PC-3 (cell line): ENCODE results near the gene TRIM71. TPM values are rescaled to one million over a fixed set of nuclear protein-coding genes. Genes with fewer than 3 reads are reported as not detected.

Experiments used
- ATAC-seq: fragments of 200-7000 bp; cut with Tn5 transposase; 2 replicates; pipeline ENCODE4 v1.9.1; 2020; ENCODE audit warnings: mild to moderate bottlenecking, moderate library complexity
- BruUV-seq: library from RNA; stranded (reverse); fragments of 400-500 nt; replicated peaks from 2 replicates; lab custom pipeline; 2021; lab: Mats Ljungman, UMichigan
- CTCF ChIA-PET: fragments of 300-600 bp; sonication (Branson Sonifier 250); formaldehyde crosslinking; loops from one replicate; lab custom pipeline; 2022; ENCODE audit warnings: antibody characterized with exemption; lab: Charles Lee
- POLR2A ChIA-PET: fragments of 300-600 bp; sonication (Branson Sonifier 250); formaldehyde crosslinking; loops from one replicate; lab custom pipeline; 2022; ENCODE audit warnings: antibody characterized with exemption; ENCODE audit not compliant: unreplicated experiment; lab: Charles Lee
- DNase-seq: peaks from one replicate; pipeline ENCODE4 v3.0.0-alpha.2; 2015
- H2AFZ ChIP-seq: fragments of 300-600 bp; sonication (generic); 2 replicates; pipeline ENCODE4 v1.6.0; 2016; ENCODE audit warnings: antibody characterized with exemption, low read length
- H3F3A ChIP-seq: fragments of 300-600 bp; sonication (generic); one replicate; pipeline ENCODE4 v1.6.0; 2017; ENCODE audit warnings: antibody characterized with exemption, low read length, control low read depth, mild to moderate bottlenecking; ENCODE audit not compliant: unreplicated experiment
- H3K27ac ChIP-seq: fragments of 300-600 bp; sonication (generic); 2 replicates; pipeline ENCODE4 v1.5.1; 2016; ENCODE audit warnings: mild to moderate bottlenecking, low read length
- H3K27me3 ChIP-seq: fragments of 300-600 bp; sonication (generic); 2 replicates; pipeline ENCODE4 v1.6.1; 2016; ENCODE audit warnings: low read length, mixed read lengths
- H3K36me3 ChIP-seq: fragments of 300-600 bp; sonication (generic); 2 replicates; pipeline ENCODE4 v1.6.1; 2016; ENCODE audit warnings: low read depth, mixed run types, low read length, mixed read lengths
- H3K4me1 ChIP-seq: fragments of 300-600 bp; sonication (generic); 2 replicates; pipeline ENCODE4 v1.5.1; 2016; ENCODE audit warnings: low read length; ENCODE audit not compliant: insufficient read depth
- H3K4me2 ChIP-seq: fragments of 300-600 bp; sonication (generic); 2 replicates; pipeline ENCODE4 v1.6.0; 2016; ENCODE audit warnings: low read length
- H3K4me3 ChIP-seq: fragments of 300-600 bp; sonication (generic); 2 replicates; pipeline ENCODE4 v1.5.1; 2016; ENCODE audit warnings: mild to moderate bottlenecking, low read length, mixed read lengths
- H3K79me2 ChIP-seq: fragments of 300-600 bp; sonication (generic); 2 replicates; pipeline ENCODE4 v1.6.1; 2017; ENCODE audit warnings: low read length, mixed read lengths
- H3K9ac ChIP-seq: fragments of 300-600 bp; sonication (generic); 2 replicates; pipeline ENCODE4 v1.6.0; 2016; ENCODE audit warnings: mild to moderate bottlenecking, low read length
- H3K9me2 ChIP-seq: fragments of 300-600 bp; sonication (generic); replicated peaks from 2 replicates; pipeline ENCODE4 v1.6.1; 2016; ENCODE audit warnings: mixed run types, low read length, mixed read lengths
- H3K9me3 ChIP-seq: fragments of 300-600 bp; sonication (generic); 2 replicates; pipeline ENCODE4 v1.6.1; 2016; ENCODE audit warnings: low read length, mixed read lengths
- H4K20me1 ChIP-seq: fragments of 300-600 bp; sonication (generic); 2 replicates; pipeline ENCODE4 v1.6.1; 2016; ENCODE audit warnings: low read length, mixed read lengths
- CTCF ChIP-seq: fragments of 300-600 bp; sonication (generic); conservative IDR thresholded peaks from 2 replicates; pipeline ENCODE4 v1.5.1; 2017; ENCODE audit warnings: antibody characterized with exemption, low read depth, mild to moderate bottlenecking, low read length
- EZH2 ChIP-seq: fragments of 300-600 bp; sonication (generic); IDR thresholded peaks from one replicate; pipeline ENCODE4 v1.6.1; 2017; ENCODE audit warnings: antibody characterized with exemption, mild to moderate bottlenecking, low read length; ENCODE audit not compliant: unreplicated experiment
- EZH2phosphoT487 ChIP-seq: fragments of 300-600 bp; sonication (generic); IDR thresholded peaks from 2 replicates; pipeline ENCODE4 v1.6.1; 2018; ENCODE audit warnings: mild to moderate bottlenecking, antibody characterized with exemption, low read length, borderline replicate concordance
- intact Hi-C: fragments of 100-400 bp; cut with micrococcal nuclease; formaldehyde crosslinking; loops from 2 replicates; pipeline ENCODE4 v1.9.0; 2023
- total RNA-seq: library from RNA; depleted of rRNA; stranded (reverse); fragments of >200 nt; gene quantifications from 2 replicates; pipeline ENCODE4 v1.2.3, GENCODE V29; 2014

Gene TRIM71
- total RNA-seq, 1 experiment from 2014 or later, result 0.11 TPM

GRCh38 chr3:32899265-32899664 lies 81.5 kb downstream of the TRIM71 start:
- ChIA-PET POLR2A (no interaction called here), CTCF (no interaction called here)
- intact Hi-C loops, result no loop called here
- no peaks in the 10 kb centered on the region for H3K9me2 ChIP-seq
- ATAC-seq, result no peak
- H3K27ac ChIP-seq, result no peak overlapping the region
- H2AFZ ChIP-seq, result no peak overlapping the region
- TF ChIP-seq EZH2 (no peak), CTCF (no peak), EZH2phosphoT487 (no peak)
- no peak for DNase-seq
- no TSS peak for BruUV-seq
- no peaks in the 10 kb centered on the region for H3K36me3 ChIP-seq
- H4K20me1 ChIP-seq, result no peaks in the 10 kb centered on the region
- H3K27me3 ChIP-seq, result no peaks in the 10 kb centered on the region
- no peak overlapping the region for H3K4me3 ChIP-seq
- H3F3A ChIP-seq, result no peaks in the 10 kb centered on the region
- H3K9ac ChIP-seq, result no peak overlapping the region
- H3K4me1 ChIP-seq, result peaks cover 9% of the 10 kb centered on the region; the same call in 1 of the 2 replicates
- H3K9me3 ChIP-seq, result no peaks in the 10 kb centered on the region
- no peaks in the 10 kb centered on the region for H3K79me2 ChIP-seq
- H3K4me2 ChIP-seq, result no peak overlapping the region

- Histone ChIP-seq H3K4me2 (no peak overlapping the region), H3K27ac (no peak overlapping the region), H3K4me1 (peaks cover 9% of the 10 kb centered on the region; the same call in 1 of the 2 replicates), H3K9me2 (no peaks in the 10 kb centered on the region), H4K20me1 (no peaks in the 10 kb centered on the region), H3K36me3 (no peaks in the 10 kb centered on the region), H3K79me2 (no peaks in the 10 kb centered on the region), H3F3A (no peaks in the 10 kb centered on the region), H3K4me3 (no peak overlapping the region), H3K27me3 (no peaks in the 10 kb centered on the region), H2AFZ (no peak overlapping the region), H3K9me3 (no peaks in the 10 kb centered on the region), H3K9ac (no peak overlapping the region)
- no TSS peak for BruUV-seq
- ATAC-seq (no peak), DNase-seq (peak; percentile 14)
- ChIA-PET POLR2A (no interaction called here), CTCF (interaction anchor here (0.6 to 0.7 kb wide), 2 partner anchors 48 to 110 kb away, joined by 7 to 9 read pairs; no protein-coding TSS in a partner anchor)
- TF ChIP-seq EZH2 (no peak), EZH2phosphoT487 (no peak), CTCF (no peak)
- intact Hi-C loops, result no loop called here
Measured at GRCh38 chr3:32901005-32901932, 83.5 kb downstream of the TRIM71 start.
